ENCODE data around the gene GOLGA8S. TPM values are rescaled to one million over a fixed set of nuclear protein-coding genes. Genes with fewer than 3 reads are reported as not detected.
"Not testable (repeated sequence)": the region's sequence is repeated elsewhere in the genome, so short reads cannot be mapped to it uniquely, and the experiment has no call there.

Gene GOLGA8S
- total RNA-seq, 1 donor from 2014 or later, result 4.6 TPM

DNA sequence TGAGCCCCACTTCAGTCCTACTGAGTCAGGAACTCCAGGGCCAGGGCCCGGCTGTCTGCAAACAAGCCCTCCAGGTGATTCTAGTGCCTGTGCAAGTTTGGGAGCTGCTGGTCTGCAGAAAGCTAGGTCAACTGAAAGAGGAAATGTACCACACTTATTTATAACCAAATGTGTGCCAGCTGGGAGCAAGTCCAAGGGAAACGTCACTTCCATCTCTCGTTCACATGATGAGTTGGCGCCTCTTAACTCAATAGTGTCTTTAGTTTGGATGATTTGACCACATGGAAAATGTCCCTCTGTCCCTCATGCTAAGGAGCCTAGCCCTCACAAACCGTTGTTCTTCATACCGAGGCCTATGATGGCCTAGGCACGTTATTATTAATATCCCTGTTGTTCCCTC lies 43.2 kb downstream of the GOLGA8S start:
- DNase-seq (ENCODE audit: low spot score), result no peak

DNA sequence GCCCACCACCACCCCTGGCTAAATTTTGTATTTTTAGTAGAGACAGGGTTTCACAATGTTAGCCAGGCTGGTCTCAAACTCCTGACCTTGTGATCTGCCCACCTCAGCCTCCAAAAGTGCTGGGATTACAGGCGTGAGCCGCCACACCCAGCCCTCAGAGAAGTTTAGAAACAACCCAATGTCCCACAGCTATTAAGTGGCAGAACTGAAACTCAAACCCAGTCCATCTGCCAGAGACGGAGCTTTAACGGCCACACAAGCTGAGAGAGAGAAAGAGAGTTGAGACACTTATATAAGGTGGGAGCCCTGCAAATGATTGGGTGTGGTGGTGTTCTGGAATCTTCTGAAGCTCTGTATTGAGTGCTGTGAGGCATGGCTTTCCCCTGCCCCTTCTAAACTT lies 43.8 kb downstream of the GOLGA8S start:
- DNase-seq (ENCODE audit: low spot score), result not testable (repeated sequence)

- not testable (repeated sequence) for DNase-seq (ENCODE audit: low spot score)
These were observed 44.7 kb downstream of the GOLGA8S start for GRCh38 chr15:23399207-23399606.

DNA sequence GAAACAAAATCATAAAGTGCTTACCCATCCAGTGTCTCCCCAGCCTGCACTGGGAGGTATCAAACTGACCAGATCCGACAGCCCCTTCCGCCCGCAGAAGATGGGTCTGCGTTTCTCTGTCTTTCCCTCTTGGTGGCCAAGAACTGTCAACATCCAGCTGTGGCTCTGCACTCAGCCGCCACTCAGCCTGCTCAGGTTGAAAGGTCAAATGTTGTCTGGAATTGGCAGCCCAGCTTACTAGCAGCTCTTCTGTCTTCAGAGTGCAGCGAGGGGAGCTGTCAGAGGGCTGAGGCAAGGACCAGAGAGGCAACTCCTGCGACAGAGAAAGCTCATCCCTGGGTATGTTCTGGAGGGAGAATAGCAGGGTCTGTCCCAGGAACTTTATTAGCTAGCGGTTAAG lies 47.1 kb downstream of the GOLGA8S start:
- DNase-seq (ENCODE audit: low spot score), result no peak

GRCh38 chr15:23402140-23402539 lies 47.6 kb downstream of the GOLGA8S start:
- no peak for DNase-seq (ENCODE audit: low spot score)

DNA sequence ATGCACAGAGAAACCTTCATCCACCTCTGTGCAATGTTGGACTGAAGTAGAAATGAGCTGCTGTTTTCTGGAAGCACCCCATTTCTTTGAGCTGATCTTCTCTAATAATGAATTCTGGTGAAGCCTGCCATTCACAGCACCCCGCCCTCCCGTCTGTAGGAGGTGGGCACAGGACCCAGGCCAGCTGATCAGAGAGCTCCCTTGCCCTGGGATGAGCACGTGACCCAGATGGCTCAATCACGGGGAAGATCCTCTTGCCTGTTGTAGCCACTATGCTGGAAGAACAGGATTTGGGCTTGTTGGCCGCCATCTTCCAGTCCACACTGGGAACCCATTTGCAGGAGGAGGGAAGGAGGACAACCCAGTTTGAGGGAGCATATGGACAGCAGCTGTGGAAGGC lies 48.0 kb downstream of the GOLGA8S start:
- no peak for DNase-seq (ENCODE audit: low spot score)

DNA sequence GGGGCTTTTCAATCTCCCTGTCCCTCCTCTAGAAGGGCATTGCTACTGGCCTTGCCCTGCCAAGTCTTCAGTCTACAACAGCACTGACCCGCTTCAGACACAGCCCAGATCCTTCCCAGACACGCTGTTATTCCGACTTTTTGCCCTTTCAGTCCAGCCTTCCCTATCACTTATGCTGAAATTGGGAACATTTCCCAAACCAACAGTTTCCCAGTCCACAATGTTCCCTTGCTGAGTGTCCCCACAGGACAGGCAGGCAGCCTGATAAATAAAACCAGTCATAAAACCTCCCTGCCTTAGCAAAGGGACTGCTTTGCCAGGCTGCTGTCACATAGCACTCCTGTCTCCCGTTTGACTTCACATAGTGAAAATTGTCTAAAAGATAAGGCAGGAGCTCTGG lies 49.0 kb downstream of the GOLGA8S start:
- DNase-seq (ENCODE audit: low spot score), result no peak

GRCh38 chr15:23411841-23412240 lies 57.3 kb downstream of the GOLGA8S start:
- DNase-seq (ENCODE audit: low spot score), result no peak

- DNase-seq (ENCODE audit: low spot score), result not testable (repeated sequence)
These were observed 58.5 kb downstream of the GOLGA8S start for GRCh38 chr15:23412881-23413600.

Other genes starting within 250 kb of the GOLGA8S start
- gene GOLGA6L1, start 217.9 kb upstream of the GOLGA8S start, total RNA-seq (ENCODE audit: insufficient read depth, low replicate concordance), result not detected
- gene GOLGA6L26, start 20.6 kb upstream of the GOLGA8S start, total RNA-seq (ENCODE audit: insufficient read depth, low replicate concordance), result not detected
- not detected for gene GOLGA6L2, start 92.5 kb downstream of the GOLGA8S start, total RNA-seq (ENCODE audit: insufficient read depth, low replicate concordance)
- 13.5 TPM for gene MKRN3, start 210.9 kb downstream of the GOLGA8S start, total RNA-seq (ENCODE audit: insufficient read depth, low replicate concordance)